HEK293T (cell line): ENCODE measurements around the gene CNGB1.

Source experiments
- BHLHE40 ChIP-seq: fragments of 450-650 bp; IDR thresholded peaks from 2 replicates; pipeline ENCODE4 v1.6.1; 2016; ENCODE audit warnings: mild to moderate bottlenecking, moderate library complexity, borderline replicate concordance
- CTBP1 ChIP-seq: fragments of 450-650 bp; IDR thresholded peaks from 2 replicates; pipeline ENCODE4 v1.6.1; 2016; ENCODE audit warnings: borderline replicate concordance
- FOXA1 ChIP-seq: fragments of 450-650 bp; IDR thresholded peaks from 2 replicates; pipeline ENCODE4 v1.6.1; 2016; ENCODE audit warnings: mild to moderate bottlenecking
- FOXK2 ChIP-seq: fragments of 450-650 bp; IDR thresholded peaks from 2 replicates; pipeline ENCODE4 v1.6.1; 2016; ENCODE audit warnings: mild to moderate bottlenecking
- FOXM1 ChIP-seq: fragments of 450-650 bp; IDR thresholded peaks from 2 replicates; pipeline ENCODE4 v1.6.1; 2017; ENCODE audit warnings: mild to moderate bottlenecking, borderline replicate concordance
- HDGF ChIP-seq: fragments of 450-650 bp; IDR thresholded peaks from 2 replicates; pipeline ENCODE4 v1.6.1; 2017; ENCODE audit warnings: antibody characterized with exemption, borderline replicate concordance
- L3MBTL2 ChIP-seq: fragments of 450-650 bp; conservative IDR thresholded peaks from 2 replicates; pipeline ENCODE4 v1.6.1; 2016; ENCODE audit warnings: mild to moderate bottlenecking
- LEF1 ChIP-seq: fragments of 450-650 bp; IDR thresholded peaks from 2 replicates; pipeline ENCODE4 v1.6.1; 2017; ENCODE audit warnings: mild to moderate bottlenecking, borderline replicate concordance
- NFRKB ChIP-seq: fragments of 450-650 bp; IDR thresholded peaks from 2 replicates; pipeline ENCODE4 v1.6.1; 2016; ENCODE audit warnings: mild to moderate bottlenecking, moderate library complexity
- SP1 ChIP-seq: fragments of 450-650 bp; IDR thresholded peaks from 2 replicates; pipeline ENCODE4 v1.6.1; 2017
- SUZ12 ChIP-seq: fragments of 450-650 bp; IDR thresholded peaks from 2 replicates; pipeline ENCODE4 v1.6.1; 2016; ENCODE audit warnings: mild to moderate bottlenecking
- TARDBP ChIP-seq: fragments of 450-650 bp; IDR thresholded peaks from 2 replicates; pipeline ENCODE4 v1.6.1; 2016

- TF ChIP-seq BHLHE40 (no peak), SP1 (no peak), TARDBP (no peak), HDGF (no peak), SUZ12 (no peak), CTBP1 (no peak), FOXA1 (no peak), FOXM1 (no peak), L3MBTL2 (no peak), LEF1 (no peak), NFRKB (no peak), FOXK2 (no peak)
Measured at GRCh38 chr16:57977418-57978069, 6.6 kb upstream of the CNGB1 start.
